GM12878 (cell line): Measurements from ENCODE around the gene MMP24. TPM values are rescaled to one million over a fixed set of nuclear protein-coding genes. Genes with fewer than 3 reads are reported as not detected.

Experiments used
- ATAC-seq: fragments of 200-7000 bp; cut with Tn5 transposase; 3 replicates; pipeline ENCODE4 v1.9.1; 2020; ENCODE audit warnings: mild to moderate bottlenecking, moderate library complexity
- BruUV-seq: library from RNA; stranded (reverse); fragments of 400-500 nt; replicated peaks from 2 replicates; lab custom pipeline; 2021; lab: Mats Ljungman, UMichigan
- CTCF ChIA-PET: fragments of 300-600 bp; sonication (Branson Sonifier 250); formaldehyde crosslinking; extraction: SDS; loops from one replicate; lab custom pipeline; 2021; ENCODE audit warnings: inconsistent platforms; lab: Yijun Ruan, JAX
- POLR2A ChIA-PET: fragments of 350-600 bp; formaldehyde crosslinking; extraction: SDS; loops from one replicate; lab custom pipeline; 2021; ENCODE audit warnings: inconsistent platforms; lab: Charles Lee
- RAD21 ChIA-PET: fragments of 300-600 bp; sonication (Branson Sonifier 250); formaldehyde crosslinking; loops from one replicate; lab custom pipeline; 2023; ENCODE audit warnings: antibody characterized with exemption; ENCODE audit not compliant: unreplicated experiment; lab: Charles Lee
- SMC1A ChIA-PET: fragments of 300-600 bp; sonication (Branson Sonifier 250); formaldehyde crosslinking; loops from one replicate; lab custom pipeline; 2023; ENCODE audit not compliant: unreplicated experiment, uncharacterized antibody; lab: Charles Lee
- DNase-seq: peaks from one replicate; pipeline ENCODE4 v3.0.0-alpha.2; 2011; ENCODE audit warnings: low read depth, low spot score
- FAIRE-seq: peaks from 3 replicates; lab custom pipeline; 2011; peaks lifted over from hg19 to GRCh38; lab: Jason Lieb, UNC
- H2AFZ ChIP-seq: 2 replicates; pipeline ENCODE4 v1.6.0; 2011; ENCODE audit warnings: low read depth, low read length, control low read depth; ENCODE audit not compliant: control insufficient read depth
- H3K27ac ChIP-seq: 2 replicates; pipeline ENCODE4 v1.5.1; 2011; ENCODE audit warnings: control low read depth; ENCODE audit not compliant: control insufficient read depth, insufficient read depth
- H3K27me3 ChIP-seq, 2 experiments: replicated peaks in 1 of 2; 2 replicates each; pipeline versions ENCODE4 v1.6.0 to v1.6.1; 2011; ENCODE audit warnings: low read length in 1 of 2; ENCODE audit not compliant: control insufficient read depth in 2 of 2, insufficient read depth in 2 of 2
- H3K36me3 ChIP-seq, 2 experiments: 2 replicates each; pipeline ENCODE4 v1.5.1; 2011; ENCODE audit warnings: low read length in 1 of 2; ENCODE audit not compliant: control insufficient read depth in 2 of 2, insufficient read depth in 2 of 2
- H3K4me1 ChIP-seq: 2 replicates; pipeline ENCODE4 v1.6.1; 2011; ENCODE audit warnings: mild to moderate bottlenecking, low read length, moderate library complexity, mixed read lengths; ENCODE audit not compliant: control insufficient read depth, insufficient read depth
- H3K4me2 ChIP-seq: 2 replicates; pipeline ENCODE4 v1.6.0; 2011; ENCODE audit warnings: control low read depth; ENCODE audit not compliant: control insufficient read depth, insufficient read depth
- H3K4me3 ChIP-seq: fragments of 200-600 bp; sonication (generic); 2 replicates; pipeline ENCODE4 v1.5.1; 2016
- H3K79me2 ChIP-seq: 2 replicates; pipeline ENCODE4 v1.6.0; 2011; ENCODE audit warnings: low read length; ENCODE audit not compliant: control insufficient read depth, insufficient read depth
- H3K9ac ChIP-seq: 2 replicates; pipeline ENCODE4 v1.8.0; 2011; ENCODE audit warnings: low read length, control low read depth, mixed read lengths; ENCODE audit not compliant: control insufficient read depth, insufficient read depth
- H3K9me3 ChIP-seq: replicated peaks from 3 replicates; pipeline ENCODE4 v1.5.1; 2011; ENCODE audit warnings: mild to moderate bottlenecking, low read length; ENCODE audit not compliant: control insufficient read depth, insufficient read depth
- H4K20me1 ChIP-seq: 2 replicates; pipeline ENCODE4 v1.6.0; 2011; ENCODE audit not compliant: control insufficient read depth, insufficient read depth
- JUND ChIP-seq: IDR thresholded peaks from 2 replicates; pipeline ENCODE4 v1.6.1; 2012; ENCODE audit warnings: low read depth, mild to moderate bottlenecking, low read length, improper control_type of control experiment, moderate library complexity
- PAX5 ChIP-seq: IDR thresholded peaks from 2 replicates; pipeline ENCODE4 v1.6.1; 2011; ENCODE audit warnings: low read depth, low read length, borderline replicate concordance
- SMARCA5 ChIP-seq: fragments of 450-650 bp; IDR thresholded peaks from 2 replicates; pipeline ENCODE4 v1.6.1; 2017; ENCODE audit warnings: mild to moderate bottlenecking
- SP1 ChIP-seq: IDR thresholded peaks from one replicate; pipeline ENCODE4 v1.6.1; 2011; ENCODE audit warnings: low read depth, low read length
- ZNF622 ChIP-seq: fragments of 450-650 bp; IDR thresholded peaks from 2 replicates; pipeline ENCODE4 v1.6.1; 2017; ENCODE audit warnings: mild to moderate bottlenecking, inconsistent platforms
- WGBS: methylation state at CpG from one replicate; pipeline ENCODE4 v1.1.6; 2016; ENCODE audit warnings: low lambda C conversion rate; ENCODE audit not compliant: insufficient replicate concordance, insufficient coverage; ENCODE audit errors: missing lambda C conversion rate; 5-methylcytosine and 5-hydroxymethylcytosine counted together
- in situ Hi-C: fragments of 300-500 bp; cut with MboI; formaldehyde crosslinking; loops from 9 replicates; pipeline ENCODE4 v1.14.3; 2018; ENCODE audit warnings: mixed read lengths
- intact Hi-C: fragments of 100-400 bp; cut with micrococcal nuclease; formaldehyde crosslinking; loops from one replicate; pipeline ENCODE4 v1.14.2; 2022; ENCODE audit not compliant: unreplicated experiment
- polyA plus RNA-seq, 11 experiments: library from polyadenylated mRNA; depleted of rRNA in 4 of 11; unstranded in 6 of 11; stranded (reverse) in 5 of 11; fragments of >200 nt; fragmentation: Nextera tagmentation in 4 of 11; fragmentation: Illumina TruSeq in 1 of 11; extraction: Ambion mirVana in 4 of 11; extraction: Trizol in 1 of 11; gene quantifications; 1 replicate in 1 of 11; 2 replicates in 10 of 11; pipeline versions ENCODE4 v1.2.1 to v1.2.3, GENCODE V29; 2011 to 2016; ENCODE audit warnings: inconsistent platforms in 2 of 11, missing spikeins in 2 of 11, low read depth in 1 of 11
- total RNA-seq, 4 experiments: library from RNA; depleted of rRNA in 3 of 4; stranded (reverse); fragments of >200 nt in 3 of 4; fragmentation: Illumina TruSeq in 1 of 4; extraction: Trizol in 1 of 4; gene quantifications; 2 replicates each; pipeline versions ENCODE4 v1.2.1 to v1.2.3, GENCODE V29; 2013 to 2021
- TF ChIP-seq, protein P1 (sequence below): fragments of 450-650 bp; IDR thresholded peaks from 2 replicates; pipeline ENCODE4 v1.6.1; 2017; ENCODE audit warnings: antibody characterized with exemption, mild to moderate bottlenecking, moderate library complexity

Gene MMP24
- total and polyA plus RNA-seq, 10 of the 15 experiments (the other 5 are each of a cell fraction or from before 2014, with no cell fraction given), result 0.01 to 0.11 (median 0.04) TPM; not detected in 5

DNA sequence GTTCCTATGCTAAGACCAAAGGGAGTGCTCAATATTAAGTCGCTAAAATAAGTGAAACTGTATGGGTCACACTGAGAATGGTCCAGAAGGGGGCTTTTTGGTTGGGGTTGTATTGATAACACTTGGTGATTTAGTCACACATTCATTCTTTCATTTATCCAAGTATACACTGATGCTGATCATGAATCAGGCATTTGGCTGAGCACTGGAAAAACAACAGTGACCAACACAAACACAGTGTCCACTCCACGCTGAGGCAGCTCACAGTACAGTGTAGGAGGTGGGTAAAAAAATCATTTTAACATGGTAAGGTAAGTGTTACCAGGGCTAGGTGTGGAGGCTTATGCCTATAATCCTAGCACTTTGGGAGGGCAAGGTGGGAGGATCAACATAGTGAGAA, 74.9 kb downstream of the MMP24 start (continued):
- TF ChIP-seq, protein P1, sequence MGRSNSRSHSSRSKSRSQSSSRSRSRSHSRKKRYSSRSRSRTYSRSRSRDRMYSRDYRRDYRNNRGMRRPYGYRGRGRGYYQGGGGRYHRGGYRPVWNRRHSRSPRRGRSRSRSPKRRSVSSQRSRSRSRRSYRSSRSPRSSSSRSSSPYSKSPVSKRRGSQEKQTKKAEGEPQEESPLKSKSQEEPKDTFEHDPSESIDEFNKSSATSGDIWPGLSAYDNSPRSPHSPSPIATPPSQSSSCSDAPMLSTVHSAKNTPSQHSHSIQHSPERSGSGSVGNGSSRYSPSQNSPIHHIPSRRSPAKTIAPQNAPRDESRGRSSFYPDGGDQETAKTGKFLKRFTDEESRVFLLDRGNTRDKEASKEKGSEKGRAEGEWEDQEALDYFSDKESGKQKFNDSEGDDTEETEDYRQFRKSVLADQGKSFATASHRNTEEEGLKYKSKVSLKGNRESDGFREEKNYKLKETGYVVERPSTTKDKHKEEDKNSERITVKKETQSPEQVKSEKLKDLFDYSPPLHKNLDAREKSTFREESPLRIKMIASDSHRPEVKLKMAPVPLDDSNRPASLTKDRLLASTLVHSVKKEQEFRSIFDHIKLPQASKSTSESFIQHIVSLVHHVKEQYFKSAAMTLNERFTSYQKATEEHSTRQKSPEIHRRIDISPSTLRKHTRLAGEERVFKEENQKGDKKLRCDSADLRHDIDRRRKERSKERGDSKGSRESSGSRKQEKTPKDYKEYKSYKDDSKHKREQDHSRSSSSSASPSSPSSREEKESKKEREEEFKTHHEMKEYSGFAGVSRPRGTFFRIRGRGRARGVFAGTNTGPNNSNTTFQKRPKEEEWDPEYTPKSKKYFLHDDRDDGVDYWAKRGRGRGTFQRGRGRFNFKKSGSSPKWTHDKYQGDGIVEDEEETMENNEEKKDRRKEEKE, result no peak
- TF ChIP-seq ZNF622, result no peak
- TF ChIP-seq, all 136 proteins: peak for 0

DNA sequence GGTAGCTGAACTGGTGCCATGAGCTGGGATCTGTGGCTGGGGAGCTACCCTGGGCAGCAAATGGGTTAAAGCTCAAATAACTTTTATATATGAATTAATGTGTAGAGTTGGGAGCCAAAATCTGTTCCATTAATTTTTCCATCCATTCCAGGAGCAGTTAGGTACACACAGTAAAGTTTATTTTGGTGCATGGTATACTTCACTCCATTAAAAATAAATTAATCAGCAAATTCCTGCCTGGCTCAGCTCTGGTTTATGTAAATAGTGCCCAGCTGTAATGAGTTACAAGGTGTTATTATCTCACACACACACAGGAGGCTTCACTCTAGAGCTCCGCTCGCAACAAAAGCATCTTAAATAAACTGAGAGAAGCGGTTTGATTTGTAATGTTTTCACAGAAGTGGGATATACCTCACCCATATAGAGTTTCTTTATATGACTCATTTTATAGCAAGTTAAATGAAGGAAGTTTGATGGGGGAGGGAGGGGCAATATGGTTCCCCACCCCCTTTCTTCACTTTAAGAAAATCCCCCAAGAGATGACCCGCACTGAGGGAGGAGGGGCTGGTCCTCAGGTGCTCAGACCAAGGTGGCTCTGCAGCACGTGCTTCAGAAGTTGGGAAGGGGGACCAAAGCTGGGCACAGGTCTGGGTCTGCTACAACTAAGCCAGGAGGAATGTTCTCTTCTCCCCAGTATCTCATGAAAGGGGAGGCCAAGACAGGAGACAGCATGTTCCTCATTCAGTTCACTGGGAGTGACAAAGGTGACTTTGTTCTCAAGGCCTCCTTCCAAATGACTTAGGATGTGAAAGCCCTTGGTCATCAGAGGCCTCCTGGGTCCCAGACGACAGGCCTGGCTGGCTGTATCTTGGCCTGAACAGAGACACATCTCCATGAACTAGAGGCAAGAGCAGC, 76.2 kb downstream of the MMP24 start:
- no peaks in the 10 kb centered on the region for H3K9me3 ChIP-seq
- ChIA-PET CTCF (interaction anchor here (0.6 to 7.3 kb wide), 16 partner anchors 9 to 263 kb away, joined by 3 to 81 read pairs (median 4); partner anchors contain the start of genes EIF6, FAM83C and MMP24OS), POLR2A (interaction anchor here (0.6 to 1.2 kb wide), 5 partner anchors 10 to 29 kb away, joined by 3 to 6 read pairs (median 4); no protein-coding TSS in a partner anchor)
- ATAC-seq, result no peak
- intact Hi-C loops, result loop anchor here (1.0 kb wide), 1 partner anchor 137 kb away; no protein-coding TSS in a partner anchor
- peaks cover 3% of the 10 kb centered on the region for H3K4me1 ChIP-seq
- no peak overlapping the region for H3K27ac ChIP-seq
- no peaks in the 10 kb centered on the region for H3K79me2 ChIP-seq
- no peak overlapping the region for H3K4me3 ChIP-seq
- DNase-seq, result no peak
- no peak overlapping the region for H2AFZ ChIP-seq
- no peak overlapping the region for H3K9ac ChIP-seq
- no peak overlapping the region for H3K4me2 ChIP-seq
- in situ Hi-C loops, result loop anchor here (5.0 kb wide), 1 partner anchor 145 kb away; no protein-coding TSS in a partner anchor
- no peaks in the 10 kb centered on the region for H4K20me1 ChIP-seq
- no peak for TF ChIP-seq SMARCA5
- no peak for TF ChIP-seq SP1
- TF ChIP-seq JUND, result no peak
- no peak for TF ChIP-seq PAX5
- TF ChIP-seq, all 136 proteins: peak for 0
- ChIA-PET SMC1A (interaction anchor here (0.7 to 2.7 kb wide), 6 partner anchors 27 to 156 kb away, joined by 3 to 9 read pairs (median 3); partner anchors contain the start of gene CEP250), RAD21 (interaction anchor here (0.6 to 2.2 kb wide), 8 partner anchors 19 to 158 kb away, joined by 3 to 8 read pairs (median 4); no protein-coding TSS in a partner anchor)
- no TSS peak for BruUV-seq
- peaks cover 3 to 5% of the 10 kb centered on the region in 2 experiments; a peak in 2 of 4 replicates for H3K36me3 ChIP-seq
- 88% methylated on average over 6 of the region's 6 CpGs for WGBS
- H3K27me3 ChIP-seq, result no peaks in the 10 kb centered on the region
- no peak for FAIRE-seq
